Dedifferentiated amniotic fluid mesenchymal stem cell (primary cell): ENCODE data around the gene LIF.
A peak's percentile ranks its signal among the peaks of the same experiment; 100 is the strongest.
"Not testable (repeated sequence)": the region's sequence is repeated elsewhere in the genome, so short reads cannot be mapped to it uniquely, and the experiment has no call there.

ENCODE experiments used
- DNase-seq: peaks from one replicate; pipeline ENCODE4 v3.0.0-alpha.2; 2016; ENCODE audit errors: extremely low spot score

LIF gene

DNA sequence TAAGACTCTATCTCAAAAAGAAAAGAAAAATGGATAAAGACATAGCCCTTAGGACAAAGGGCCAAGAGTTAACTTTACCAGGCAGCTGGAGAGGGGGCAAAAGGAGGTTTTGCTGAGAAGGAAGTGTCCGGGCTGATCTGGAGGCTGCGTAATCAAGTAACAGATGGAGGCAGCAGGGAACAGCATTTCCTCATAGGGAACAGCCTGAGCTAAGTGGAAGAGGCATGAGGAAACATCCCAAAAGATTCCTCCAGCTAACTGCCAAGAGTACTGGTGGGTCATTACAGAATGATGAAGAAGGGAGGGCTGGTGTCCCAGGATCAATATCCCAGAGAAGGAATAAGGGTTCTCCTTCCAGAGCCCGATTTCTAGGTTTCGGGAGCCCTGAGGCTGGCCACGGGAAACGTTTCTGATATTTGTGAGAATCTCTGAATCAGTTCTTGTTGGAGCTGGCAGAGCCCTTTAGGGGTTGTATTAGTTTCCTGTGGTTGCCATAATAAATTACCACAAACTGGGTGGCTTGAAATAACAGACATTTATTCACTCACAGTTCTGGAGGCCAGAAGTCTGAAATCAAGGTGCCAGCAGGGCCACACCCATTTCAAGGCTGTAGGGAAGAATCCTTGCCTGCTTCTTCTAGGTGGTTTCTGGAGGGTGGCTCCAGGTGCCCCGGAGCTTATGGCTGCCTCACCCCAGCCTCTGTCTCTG lies 21.2 kb downstream of the LIF start:
- DNase-seq = no peak

GRCh38 chr22:30224161-30224857 lies 22.2 kb downstream of the LIF start:
- peak; percentile 59 for DNase-seq

GRCh38 chr22:30223303-30223702 lies 23.3 kb downstream of the LIF start:
- no peak for DNase-seq

DNA sequence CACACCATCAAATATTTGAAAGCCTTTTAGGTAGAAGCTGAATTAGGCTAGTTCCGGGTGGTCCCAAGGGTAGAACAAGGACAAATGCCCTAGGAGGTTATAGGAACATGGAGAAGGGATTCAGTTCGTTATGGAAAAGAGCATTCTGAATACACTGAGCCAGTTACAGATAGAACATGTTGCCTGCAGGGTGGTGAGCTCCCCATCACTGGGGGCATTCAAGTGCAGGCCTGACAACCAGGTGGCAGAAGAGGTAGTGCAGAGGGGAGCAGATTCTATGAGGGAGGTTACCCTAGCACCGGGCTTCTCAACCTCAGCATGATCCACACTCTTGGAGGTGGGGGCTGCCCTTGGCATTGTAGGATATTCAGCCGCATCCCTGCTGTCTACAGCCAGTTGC lies 24.2 kb downstream of the LIF start:
- no peak for DNase-seq

GRCh38 chr22:30221121-30221992 lies 25.2 kb downstream of the LIF start:
- no peak for DNase-seq

- DNase-seq = no peak
Observed at GRCh38 chr22:30220338-30221012, 26.1 kb downstream of the LIF start.

- DNase-seq = no peak
Observed at GRCh38 chr22:30219668-30220278, 26.8 kb downstream of the LIF start.

DNA sequence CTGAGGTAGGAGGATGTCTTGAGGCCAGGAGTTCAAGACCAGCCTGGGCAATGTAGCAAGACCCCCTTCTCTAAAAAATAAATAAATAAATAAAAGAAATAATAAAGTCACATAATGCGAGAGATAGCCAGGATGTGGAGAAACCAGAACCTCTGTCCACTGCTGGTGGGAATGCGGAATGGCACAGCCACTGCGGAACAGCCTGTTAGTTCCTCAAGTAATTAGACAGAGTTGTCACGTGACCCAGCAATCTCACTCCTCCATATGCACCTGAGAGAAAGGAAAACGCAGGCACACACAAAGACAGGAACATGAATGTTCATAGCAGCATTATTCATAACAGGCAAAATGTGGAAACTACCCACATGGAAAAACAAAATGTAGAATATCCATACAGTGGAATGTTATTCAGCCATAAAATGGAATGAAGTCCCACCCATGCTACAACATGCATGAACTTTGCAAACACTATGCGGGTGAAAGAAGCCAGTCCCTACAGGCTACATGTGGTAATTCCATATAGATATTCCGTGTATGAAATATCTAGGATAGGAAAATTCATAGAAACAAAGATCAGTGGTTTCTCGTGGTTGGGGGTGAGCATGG lies 27.4 kb downstream of the LIF start:
- DNase-seq = no peak

- no peak for DNase-seq
Observed at GRCh38 chr22:30217698-30218560, 28.6 kb downstream of the LIF start.

DNA sequence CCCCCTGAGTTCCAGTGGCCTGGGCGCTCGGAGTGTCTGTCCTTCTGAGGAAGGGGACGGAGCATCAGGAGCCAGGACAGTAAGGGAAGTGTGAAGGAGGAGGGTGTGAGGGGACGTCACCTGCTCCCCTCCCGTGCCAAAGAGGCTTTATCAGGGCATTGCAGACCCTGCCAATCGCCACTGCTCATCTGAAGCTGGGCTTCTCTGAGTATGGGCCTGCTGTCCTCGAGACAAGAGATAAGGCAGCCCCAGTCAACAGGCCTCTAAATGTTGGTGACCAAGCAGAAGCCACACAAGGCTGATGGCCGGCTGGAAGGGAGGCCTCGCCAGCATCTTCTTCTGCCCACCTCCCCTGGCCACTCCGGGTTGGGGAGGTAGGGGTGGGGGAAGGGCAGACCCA lies 29.8 kb downstream of the LIF start:
- no peak for DNase-seq

DNA sequence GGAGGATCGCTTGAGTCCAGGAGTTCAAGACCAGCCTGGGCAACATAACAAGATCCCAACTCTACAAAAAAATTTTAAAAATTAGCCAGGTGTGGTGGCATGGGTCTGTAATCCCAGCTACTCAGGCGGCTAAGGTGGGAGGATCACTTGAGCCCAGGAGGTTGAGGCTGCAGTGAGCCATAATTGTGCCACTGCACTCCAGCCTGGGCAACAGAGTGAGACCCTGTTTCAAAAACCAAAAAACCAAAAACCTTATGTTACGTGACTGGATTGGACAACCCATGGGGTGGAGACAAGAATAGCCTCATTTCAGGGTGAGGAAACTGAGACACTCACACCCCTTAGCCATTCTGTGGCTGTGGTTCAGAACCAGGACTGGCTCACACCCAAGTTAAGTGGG lies 30.3 kb downstream of the LIF start:
- not testable (repeated sequence) for DNase-seq

DNA sequence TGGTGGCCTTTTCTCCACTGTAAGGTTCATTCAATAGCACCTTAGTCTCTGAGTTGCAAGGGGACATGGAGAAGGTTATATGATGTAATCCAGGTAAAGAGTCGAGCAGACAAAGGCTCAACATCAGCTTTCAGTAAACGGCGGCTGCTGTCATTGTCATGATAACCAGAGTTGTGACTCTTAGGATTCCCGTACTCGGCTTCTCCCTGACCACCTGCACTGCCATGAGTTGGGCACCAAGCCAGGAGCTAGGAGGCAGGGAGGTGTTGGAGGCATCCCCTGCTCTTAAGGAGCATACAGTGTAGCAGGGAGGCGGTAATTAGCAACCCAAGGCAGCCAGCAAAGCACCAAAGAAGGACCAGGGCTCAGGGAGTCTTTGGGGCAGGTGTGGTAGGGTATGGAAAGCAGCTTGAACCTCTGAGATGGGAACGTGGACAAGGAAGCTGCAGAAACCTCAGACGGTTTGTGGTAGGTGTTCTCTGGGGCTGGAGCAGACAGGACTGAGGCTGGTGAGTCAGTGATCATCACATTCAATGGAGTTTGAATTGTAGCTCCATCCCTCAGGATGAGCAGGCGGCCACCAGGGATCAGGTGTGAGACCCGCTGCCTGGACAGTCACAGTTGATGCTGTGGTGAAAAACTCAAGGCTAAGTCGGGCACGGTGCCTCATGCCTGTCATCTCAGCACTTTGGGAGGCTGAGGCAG lies 31.7 kb downstream of the LIF start:
- DNase-seq = no peak

DNA sequence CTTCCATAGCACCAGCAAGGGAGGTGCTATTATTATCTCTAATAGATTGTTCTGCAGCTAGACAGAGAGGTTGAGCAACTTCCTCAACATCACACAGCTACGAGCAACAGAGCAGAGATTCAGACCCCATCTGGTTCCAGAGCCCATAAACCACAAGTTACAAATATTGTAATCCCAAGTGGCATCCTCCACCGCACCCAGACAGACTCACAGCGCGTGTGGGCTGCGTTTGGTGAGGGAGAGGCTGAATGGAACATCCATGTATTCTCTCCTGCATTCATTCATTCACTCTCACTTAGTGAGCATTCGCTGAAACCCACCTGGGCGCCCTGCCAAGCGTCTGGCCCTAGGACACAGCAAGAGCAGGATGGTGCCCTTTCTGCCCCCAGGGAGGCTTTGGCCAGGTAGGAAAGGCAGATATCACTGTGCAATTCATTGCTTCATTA lies 33.5 kb downstream of the LIF start:
- DNase-seq = no peak

DNA sequence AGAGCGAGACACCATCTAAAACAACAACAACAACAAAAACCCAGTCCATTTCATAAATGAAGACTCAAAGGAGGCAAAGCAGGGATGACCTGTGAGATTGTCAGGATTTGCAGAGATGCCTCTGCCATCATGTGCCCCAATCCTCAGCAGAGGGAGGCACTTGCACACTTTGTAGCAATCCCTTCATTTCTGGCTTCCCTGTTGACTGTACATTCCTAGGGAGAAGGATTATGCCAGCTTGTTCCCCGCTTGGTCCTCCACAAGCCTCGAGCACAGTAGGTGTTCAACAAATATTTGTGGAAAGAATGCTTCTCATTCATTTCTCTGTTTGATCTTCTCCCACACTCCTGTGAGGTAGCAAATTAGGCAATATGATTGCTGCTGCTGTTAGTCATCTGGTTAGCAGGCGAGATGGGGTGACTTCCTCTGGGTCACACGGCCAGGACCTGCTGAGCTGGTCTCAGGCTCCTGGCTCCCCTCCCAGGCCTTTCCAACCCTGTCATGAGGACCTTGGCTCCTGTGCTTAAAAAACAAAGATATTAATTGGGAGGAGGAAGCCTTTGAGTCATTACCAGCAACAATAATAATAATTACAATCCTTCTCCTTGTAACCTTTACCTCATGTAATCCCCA lies 34.1 kb downstream of the LIF start:
- no peak for DNase-seq

DNA sequence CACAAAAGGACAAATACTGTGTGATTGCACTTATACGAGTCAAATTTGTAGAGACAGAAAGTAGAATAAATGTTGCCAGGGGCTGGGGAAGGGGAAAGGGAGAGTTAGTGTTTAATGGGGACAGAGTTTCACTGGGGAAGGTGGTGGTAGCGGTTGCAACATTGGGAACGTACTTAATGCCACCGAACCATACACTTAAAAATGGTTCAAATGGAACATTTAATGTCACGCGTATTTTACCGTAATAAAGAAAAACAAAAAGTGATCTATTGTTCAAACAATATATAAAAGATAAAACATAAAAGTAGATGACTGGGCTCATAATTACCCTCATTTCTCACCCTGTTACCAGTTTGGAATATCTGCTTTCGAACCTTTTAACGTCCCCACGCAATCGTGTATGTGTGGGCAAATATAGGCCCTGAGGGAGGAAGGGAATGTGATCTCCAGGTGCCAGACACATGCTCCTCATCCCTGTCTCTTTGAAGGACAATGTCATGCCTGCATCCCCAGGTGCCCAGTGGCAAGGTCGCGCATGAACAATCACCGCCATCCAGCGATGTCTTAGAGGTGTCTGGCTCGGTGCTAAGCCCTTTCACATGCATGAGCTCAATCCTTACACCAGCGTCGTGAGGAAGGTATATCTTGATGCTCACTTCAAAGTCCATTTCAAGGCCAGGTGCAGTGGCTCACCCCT lies 35.3 kb downstream of the LIF start:
- DNase-seq = no peak

DNA sequence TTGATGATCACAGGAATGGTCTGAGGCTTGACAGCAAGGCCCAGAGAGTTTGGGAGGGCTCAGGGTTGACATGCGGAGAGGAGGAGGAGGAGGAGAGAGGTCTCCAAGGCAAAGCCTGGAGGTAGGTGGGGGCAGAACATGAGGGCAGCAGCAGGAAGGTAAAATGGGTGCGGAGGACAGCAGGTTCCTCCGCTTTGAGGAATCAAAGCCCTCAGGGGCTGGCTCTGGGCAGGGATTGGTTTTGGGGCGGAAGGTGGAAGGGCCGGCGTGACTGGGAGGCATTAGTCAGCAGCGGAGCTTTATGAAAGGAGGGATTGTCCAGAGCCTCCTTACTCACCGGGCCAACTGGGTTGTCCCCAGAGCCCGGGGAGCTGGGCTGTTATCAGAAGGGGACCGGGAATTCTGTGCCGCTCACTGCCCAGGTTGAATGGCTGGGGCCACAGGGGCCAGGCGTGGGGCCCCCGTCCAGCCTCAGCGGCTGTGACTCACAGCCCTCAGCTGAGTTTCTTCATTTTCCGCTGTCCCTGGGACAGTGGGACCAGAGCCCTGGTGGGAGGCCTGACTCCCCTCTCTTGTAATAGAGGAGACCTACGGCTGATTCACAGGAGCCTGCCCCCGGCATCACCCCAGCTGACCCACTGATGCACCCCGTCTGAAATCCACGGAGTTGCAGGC lies 36.2 kb downstream of the LIF start:
- no peak for DNase-seq

DNA sequence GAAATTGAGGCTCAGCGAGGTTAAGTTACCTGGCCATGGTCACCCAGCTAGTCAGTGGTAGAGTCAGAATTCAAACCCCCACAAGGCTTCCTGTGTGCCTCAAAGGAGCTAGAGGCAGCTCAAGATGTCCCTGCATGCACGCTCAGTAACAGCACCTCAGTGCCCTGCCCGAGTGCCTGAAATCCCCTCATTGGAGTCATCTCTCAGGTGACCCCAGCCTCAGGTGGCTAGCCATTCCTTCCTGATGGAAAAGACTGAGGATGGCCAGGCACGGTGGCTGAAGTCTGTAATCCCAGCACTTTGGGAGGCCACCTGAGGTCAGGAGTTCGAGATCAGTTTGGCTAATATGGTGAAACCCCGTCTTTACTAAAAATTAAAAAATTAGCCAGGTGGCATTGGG lies 36.9 kb downstream of the LIF start:
- DNase-seq = no peak
